K562 (cell line): Measurements from ENCODE around the gene PIK3CD. TPM values are rescaled to one million over a fixed set of nuclear protein-coding genes. Genes with fewer than 3 reads are reported as not detected.

Experiments used
- CBX2 ChIP-seq: fragments of 200-600 bp; sonication (generic); IDR thresholded peaks from one replicate; pipeline ENCODE4 v1.6.1; 2012; ENCODE audit warnings: mild to moderate bottlenecking, low read length, inconsistent platforms; ENCODE audit not compliant: insufficient read depth, poor library complexity, severe bottlenecking
- CREBBP ChIP-seq: IDR thresholded peaks from one replicate; pipeline ENCODE4 v1.6.1; 2012; ENCODE audit warnings: low read depth, mild to moderate bottlenecking, control low read depth, inconsistent platforms, low read length
- EZH2 ChIP-seq: IDR thresholded peaks from 2 replicates; pipeline ENCODE4 v1.6.1; 2012; ENCODE audit warnings: low read depth, mild to moderate bottlenecking, inconsistent platforms, low read length, borderline replicate concordance
- HDAC2 ChIP-seq: fragments of 450-650 bp; IDR thresholded peaks from 2 replicates; pipeline ENCODE4 v1.6.1; 2016; ENCODE audit warnings: mild to moderate bottlenecking
- HNRNPL ChIP-seq: fragments of 200-400 bp; formaldehyde crosslinking; IDR thresholded peaks from 2 replicates; pipeline ENCODE4 v1.6.1; 2017; ENCODE audit warnings: low read depth, mild to moderate bottlenecking, low read length
- MYBL2 ChIP-seq, 2 experiments: fragments of 450-650 bp in 1 of 2; sonication (generic) in 1 of 2; formaldehyde crosslinking in 1 of 2; IDR thresholded peaks; 2 replicates each; pipeline versions ENCODE4 v1.6.1 to v1.8.1; 2017 to 2022; ENCODE audit warnings: borderline replicate concordance in 1 of 2, inconsistent platforms in 1 of 2, low read depth in 1 of 2, mild to moderate bottlenecking in 1 of 2, missing genetic modification reagents in 1 of 2, moderate library complexity in 1 of 2
- MYC ChIP-seq, 2 experiments: fragments of 250-450 bp in 1 of 2; sonication (Bioruptor Pico) in 1 of 2; IDR thresholded peaks; 2 replicates each; pipeline versions ENCODE4 v1.5.1 to v1.6.1; 2012 to 2021; ENCODE audit warnings: low read depth in 2 of 2, borderline replicate concordance in 1 of 2, improper control_type of control experiment in 1 of 2, low read length in 1 of 2, mild to moderate bottlenecking in 1 of 2, moderate library complexity in 1 of 2
- POLR2A ChIP-seq: fragments of 450-650 bp; conservative IDR thresholded peaks from 2 replicates; pipeline ENCODE4 v1.6.1; 2016
- PRMT5 ChIP-seq: sonication (generic); formaldehyde crosslinking; IDR thresholded peaks from 2 replicates; pipeline ENCODE4 v1.5.0; 2020; ENCODE audit warnings: missing genetic modification reagents
- RB1 ChIP-seq: fragments of 450-650 bp; IDR thresholded peaks from 2 replicates; pipeline ENCODE4 v1.6.1; 2017; ENCODE audit warnings: low read depth, mild to moderate bottlenecking
- SIN3B ChIP-seq: fragments of 450-650 bp; IDR thresholded peaks from 2 replicates; pipeline ENCODE4 v1.6.1; 2017; ENCODE audit warnings: low read depth, mild to moderate bottlenecking, moderate library complexity
- SMARCC2 ChIP-seq: fragments of 450-650 bp; IDR thresholded peaks from 2 replicates; pipeline ENCODE4 v1.6.1; 2017; ENCODE audit warnings: antibody characterized with exemption, moderate library complexity, mild to moderate bottlenecking, low read depth
- SNIP1 ChIP-seq: fragments of 450-650 bp; IDR thresholded peaks from 2 replicates; pipeline ENCODE4 v1.7.1; 2017; ENCODE audit warnings: low read depth, mild to moderate bottlenecking
- XRCC3 ChIP-seq: fragments of 450-650 bp; IDR thresholded peaks from 2 replicates; pipeline ENCODE4 v1.6.1; 2017; ENCODE audit warnings: mild to moderate bottlenecking, moderate library complexity
- ZBED1 ChIP-seq: IDR thresholded peaks from 2 replicates; pipeline ENCODE4 v1.6.1; 2014
- ZNF263 ChIP-seq: sonication (generic); formaldehyde crosslinking; IDR thresholded peaks from 2 replicates; pipeline ENCODE4 v1.8.0; 2022; ENCODE audit warnings: mild to moderate bottlenecking, missing genetic modification reagents, borderline replicate concordance
- polyA plus RNA-seq, 8 experiments: library from polyadenylated mRNA; depleted of rRNA in 4 of 8; stranded (reverse) in 5 of 8; unstranded in 3 of 8; fragments of >200 nt; fragmentation: Nextera tagmentation in 2 of 8; fragmentation: Illumina TruSeq in 1 of 8; extraction: Ambion mirVana in 2 of 8; extraction: Trizol in 1 of 8; gene quantifications; 2 replicates each; pipeline versions ENCODE4 v1.2.1 to v1.2.3, GENCODE V29; 2011 to 2014; ENCODE audit warnings: inconsistent platforms in 1 of 8, missing spikeins in 1 of 8
- total RNA-seq, 7 experiments: library from RNA; depleted of rRNA in 6 of 7; stranded (reverse); fragments of >200 nt in 6 of 7; fragmentation: Illumina TruSeq in 2 of 7; extraction: Trizol in 2 of 7; gene quantifications; 2 replicates each; pipeline versions ENCODE4 v1.2.1 to v1.2.3, GENCODE V29; 2011 to 2021; ENCODE audit warnings: low replicate concordance in 1 of 7
- TF ChIP-seq, protein P1 (sequence below), 2 experiments: fragments of 450-650 bp; IDR thresholded peaks; 2 replicates each; pipeline ENCODE4 v1.6.1; 2016
- TF ChIP-seq, protein P2 (sequence below): fragments of 250-450 bp; sonication (Bioruptor Pico); IDR thresholded peaks from 2 replicates; pipeline ENCODE4 v1.8.0; 2021; ENCODE audit warnings: moderate library complexity, mild to moderate bottlenecking, inconsistent platforms
- TF ChIP-seq, protein P3 (sequence below): fragments of 250-450 bp; sonication (Bioruptor Pico); IDR thresholded peaks from 2 replicates; pipeline ENCODE4 v1.4.0; 2020; ENCODE audit warnings: borderline replicate concordance
- TF ChIP-seq, protein P4 (sequence below): fragments of 250-450 bp; sonication (Bioruptor Pico); IDR thresholded peaks from 2 replicates; pipeline ENCODE4 v1.8.0; 2022; ENCODE audit warnings: inconsistent platforms, mild to moderate bottlenecking, moderate library complexity, borderline replicate concordance
- TF ChIP-seq, protein P5 (sequence below): fragments of 250-450 bp; sonication (Bioruptor Pico); IDR thresholded peaks from 2 replicates; pipeline ENCODE4 v1.5.0; 2020; ENCODE audit warnings: mild to moderate bottlenecking, borderline replicate concordance

The PIK3CD gene
- total and polyA plus RNA-seq, 9 of the 15 experiments (the other 6 are each of a cell fraction or from before 2014, with no cell fraction given): 1.8 to 20.8 (median 7.2) TPM

DNA sequence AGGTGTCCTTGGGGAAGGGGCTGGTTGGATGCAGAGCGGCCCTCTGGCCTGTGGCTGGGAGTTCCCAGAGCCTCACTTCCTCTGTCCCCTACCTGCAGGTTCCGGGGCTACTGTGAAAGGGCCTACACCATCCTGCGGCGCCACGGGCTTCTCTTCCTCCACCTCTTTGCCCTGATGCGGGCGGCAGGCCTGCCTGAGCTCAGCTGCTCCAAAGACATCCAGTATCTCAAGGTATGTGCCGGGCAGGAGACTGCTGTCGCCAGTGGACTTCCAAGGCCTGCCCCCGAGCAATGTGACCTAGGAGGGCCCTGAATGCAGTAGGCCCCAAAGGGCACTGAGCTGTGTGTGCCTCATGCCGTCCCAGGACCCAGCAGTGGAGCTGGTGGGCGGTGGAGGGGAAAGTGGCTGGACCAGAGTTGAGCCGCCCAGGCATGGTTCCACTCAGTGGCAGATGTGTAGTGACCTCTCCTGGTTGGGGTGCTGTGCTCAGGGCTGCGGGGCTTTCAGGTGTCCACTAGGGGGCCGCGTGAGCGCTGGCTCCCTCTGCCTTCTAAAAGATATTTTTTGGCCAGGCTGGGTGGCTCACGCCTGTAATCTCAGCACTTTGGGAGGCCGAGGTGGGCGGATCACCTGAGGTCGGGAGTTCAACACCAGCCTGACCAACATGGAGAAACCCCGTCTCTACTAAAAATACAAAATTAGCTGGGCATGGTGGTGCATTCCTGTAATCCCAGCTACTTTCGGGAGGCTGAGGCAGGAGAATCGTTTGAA, 73.4 kb downstream of the PIK3CD start (continued):
- TF ChIP-seq, protein P1, sequence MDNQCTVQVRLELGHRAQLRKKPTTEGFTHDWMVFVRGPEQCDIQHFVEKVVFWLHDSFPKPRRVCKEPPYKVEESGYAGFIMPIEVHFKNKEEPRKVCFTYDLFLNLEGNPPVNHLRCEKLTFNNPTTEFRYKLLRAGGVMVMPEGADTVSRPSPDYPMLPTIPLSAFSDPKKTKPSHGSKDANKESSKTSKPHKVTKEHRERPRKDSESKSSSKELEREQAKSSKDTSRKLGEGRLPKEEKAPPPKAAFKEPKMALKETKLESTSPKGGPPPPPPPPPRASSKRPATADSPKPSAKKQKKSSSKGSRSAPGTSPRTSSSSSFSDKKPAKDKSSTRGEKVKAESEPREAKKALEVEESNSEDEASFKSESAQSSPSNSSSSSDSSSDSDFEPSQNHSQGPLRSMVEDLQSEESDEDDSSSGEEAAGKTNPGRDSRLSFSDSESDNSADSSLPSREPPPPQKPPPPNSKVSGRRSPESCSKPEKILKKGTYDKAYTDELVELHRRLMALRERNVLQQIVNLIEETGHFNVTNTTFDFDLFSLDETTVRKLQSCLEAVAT (IDR thresholded peaks at IDR 0.05): peak in 1 of 2 experiments; percentile 95; a peak in 2 of 4 replicates
- TF ChIP-seq, protein P2, sequence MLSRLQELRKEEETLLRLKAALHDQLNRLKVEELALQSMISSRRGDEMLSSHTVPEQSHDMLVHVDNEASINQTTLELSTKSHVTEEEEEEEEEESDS (CRISPR knock-in tag): no peak
- TF ChIP-seq, protein P3, sequence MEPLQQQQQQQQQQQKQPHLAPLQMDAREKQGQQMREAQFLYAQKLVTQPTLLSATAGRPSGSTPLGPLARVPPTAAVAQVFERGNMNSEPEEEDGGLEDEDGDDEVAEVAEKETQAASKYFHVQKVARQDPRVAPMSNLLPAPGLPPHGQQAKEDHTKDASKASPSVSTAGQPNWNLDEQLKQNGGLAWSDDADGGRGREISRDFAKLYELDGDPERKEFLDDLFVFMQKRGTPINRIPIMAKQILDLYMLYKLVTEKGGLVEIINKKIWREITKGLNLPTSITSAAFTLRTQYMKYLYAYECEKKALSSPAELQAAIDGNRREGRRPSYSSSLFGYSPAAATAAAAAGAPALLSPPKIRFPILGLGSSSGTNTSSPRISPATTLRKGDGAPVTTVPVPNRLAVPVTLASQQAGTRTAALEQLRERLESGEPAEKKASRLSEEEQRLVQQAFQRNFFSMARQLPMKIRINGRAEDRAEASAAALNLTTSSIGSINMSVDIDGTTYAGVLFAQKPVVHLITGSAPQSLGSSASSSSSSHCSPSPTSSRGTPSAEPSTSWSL (CRISPR knock-in tag): no peak
- no peak for TF ChIP-seq XRCC3
- no peak for TF ChIP-seq MYBL2 (IDR thresholded peaks at IDR 0.05; ENCODE audit: low read depth)
- no peak for TF ChIP-seq MYBL2 (CRISPR knock-in tag; IDR thresholded peaks at IDR 0.05; ENCODE audit: borderline replicate concordance)
- TF ChIP-seq SNIP1: no peak
- 0 out of 2 replicates have a peak, but pooled peaks have one; percentile 50 for TF ChIP-seq ZBED1
- TF ChIP-seq CREBBP: no peak
- TF ChIP-seq ZNF263: 0 out of 2 replicates have a peak, but pooled peaks have one; percentile 13
- no peak for TF ChIP-seq EZH2
- no peak for TF ChIP-seq CBX2
- TF ChIP-seq, protein P4, sequence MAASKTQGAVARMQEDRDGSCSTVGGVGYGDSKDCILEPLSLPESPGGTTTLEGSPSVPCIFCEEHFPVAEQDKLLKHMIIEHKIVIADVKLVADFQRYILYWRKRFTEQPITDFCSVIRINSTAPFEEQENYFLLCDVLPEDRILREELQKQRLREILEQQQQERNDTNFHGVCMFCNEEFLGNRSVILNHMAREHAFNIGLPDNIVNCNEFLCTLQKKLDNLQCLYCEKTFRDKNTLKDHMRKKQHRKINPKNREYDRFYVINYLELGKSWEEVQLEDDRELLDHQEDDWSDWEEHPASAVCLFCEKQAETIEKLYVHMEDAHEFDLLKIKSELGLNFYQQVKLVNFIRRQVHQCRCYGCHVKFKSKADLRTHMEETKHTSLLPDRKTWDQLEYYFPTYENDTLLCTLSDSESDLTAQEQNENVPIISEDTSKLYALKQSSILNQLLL (CRISPR knock-in tag): no peak
- TF ChIP-seq MYC (IDR thresholded peaks at IDR 0.05; ENCODE audit: low read depth, low read length): 0 out of 2 replicates have a peak, but pooled peaks have one; percentile 28
- no peak for TF ChIP-seq MYC (CRISPR knock-in tag; IDR thresholded peaks at IDR 0.05; ENCODE audit: borderline replicate concordance, low read depth)
- no peak for TF ChIP-seq POLR2A
- TF ChIP-seq HNRNPL: no peak
- no peak for TF ChIP-seq SIN3B
- no peak for TF ChIP-seq HDAC2
- TF ChIP-seq SMARCC2: no peak
- peak; percentile 88 for TF ChIP-seq RB1
- TF ChIP-seq, protein P5, sequence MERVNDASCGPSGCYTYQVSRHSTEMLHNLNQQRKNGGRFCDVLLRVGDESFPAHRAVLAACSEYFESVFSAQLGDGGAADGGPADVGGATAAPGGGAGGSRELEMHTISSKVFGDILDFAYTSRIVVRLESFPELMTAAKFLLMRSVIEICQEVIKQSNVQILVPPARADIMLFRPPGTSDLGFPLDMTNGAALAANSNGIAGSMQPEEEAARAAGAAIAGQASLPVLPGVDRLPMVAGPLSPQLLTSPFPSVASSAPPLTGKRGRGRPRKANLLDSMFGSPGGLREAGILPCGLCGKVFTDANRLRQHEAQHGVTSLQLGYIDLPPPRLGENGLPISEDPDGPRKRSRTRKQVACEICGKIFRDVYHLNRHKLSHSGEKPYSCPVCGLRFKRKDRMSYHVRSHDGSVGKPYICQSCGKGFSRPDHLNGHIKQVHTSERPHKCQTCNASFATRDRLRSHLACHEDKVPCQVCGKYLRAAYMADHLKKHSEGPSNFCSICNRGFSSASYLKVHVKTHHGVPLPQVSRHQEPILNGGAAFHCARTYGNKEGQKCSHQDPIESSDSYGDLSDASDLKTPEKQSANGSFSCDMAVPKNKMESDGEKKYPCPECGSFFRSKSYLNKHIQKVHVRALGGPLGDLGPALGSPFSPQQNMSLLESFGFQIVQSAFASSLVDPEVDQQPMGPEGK (CRISPR knock-in tag): no peak
- TF ChIP-seq PRMT5: no peak
